Erythroblast (primary cell): Measurements from ENCODE around the gene PSAT1.

ENCODE experiments used
- DNase-seq, 2 experiments: peaks; one replicate each; lab custom pipeline; 2025; lab: John Stamatoyannopoulos, UW
- GATA1 ChIP-seq: IDR thresholded peaks from 2 replicates; pipeline ENCODE4 v1.6.1; 2011; ENCODE audit warnings: low read depth, mild to moderate bottlenecking, control low read depth, low read length, moderate library complexity
- POLR2A ChIP-seq: IDR thresholded peaks from 2 replicates; pipeline ENCODE4 v1.6.1; 2011; ENCODE audit warnings: mild to moderate bottlenecking, low read length

The PSAT1 gene

DNA sequence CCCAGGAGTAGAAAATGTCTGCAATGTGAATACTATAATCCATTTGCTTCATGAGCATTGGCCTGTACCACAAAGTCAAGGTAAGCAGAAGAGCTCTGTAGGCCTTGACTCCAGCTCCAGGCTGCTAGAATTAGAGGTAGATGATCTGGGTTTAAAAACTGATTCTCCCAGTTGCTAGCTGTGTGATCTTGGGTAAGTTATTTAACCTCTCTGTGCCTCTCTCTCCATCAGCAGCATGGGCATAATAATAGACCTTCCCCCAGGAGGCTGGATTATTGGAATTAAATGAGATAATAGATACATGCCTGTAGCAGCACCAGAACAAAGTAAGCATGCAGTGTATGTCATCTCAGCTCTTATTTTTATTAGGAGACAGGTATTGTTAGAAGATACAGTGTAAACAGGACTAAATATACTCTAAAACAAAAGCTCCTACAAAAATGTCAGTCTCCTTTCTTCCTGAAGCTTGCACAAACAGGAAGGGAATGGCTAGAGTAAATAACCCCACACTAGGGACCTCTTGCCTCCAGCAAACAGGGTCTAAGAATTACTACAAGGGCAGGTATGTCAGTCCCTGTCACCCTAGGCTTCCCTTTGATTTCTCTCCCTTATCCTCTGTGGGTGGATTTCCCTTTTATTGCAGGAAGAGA lies 57.5 kb downstream of the PSAT1 start:
- no peak for DNase-seq
- TF ChIP-seq GATA1 (no peak), POLR2A (no peak)

DNA sequence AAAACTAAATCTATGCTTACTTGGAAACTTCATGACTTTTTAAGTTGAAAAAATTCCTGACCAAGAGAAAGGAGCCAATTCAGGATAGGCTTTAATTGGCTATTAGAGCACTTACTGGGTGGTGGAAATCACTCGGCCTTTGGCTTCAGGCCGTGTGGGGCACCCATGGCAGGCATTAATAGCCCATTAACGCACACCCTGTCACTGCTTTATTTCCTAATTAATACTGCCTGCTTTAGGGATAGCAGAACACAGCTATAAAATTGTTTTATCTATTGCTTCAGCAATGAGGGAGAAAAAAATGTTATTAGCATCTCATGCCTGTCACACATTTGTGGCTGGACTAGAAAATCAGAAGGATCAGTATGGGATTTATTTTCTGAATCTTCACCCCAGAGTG lies 58.1 kb downstream of the PSAT1 start:
- no peak for DNase-seq
- TF ChIP-seq POLR2A (no peak), GATA1 (no peak)

DNA sequence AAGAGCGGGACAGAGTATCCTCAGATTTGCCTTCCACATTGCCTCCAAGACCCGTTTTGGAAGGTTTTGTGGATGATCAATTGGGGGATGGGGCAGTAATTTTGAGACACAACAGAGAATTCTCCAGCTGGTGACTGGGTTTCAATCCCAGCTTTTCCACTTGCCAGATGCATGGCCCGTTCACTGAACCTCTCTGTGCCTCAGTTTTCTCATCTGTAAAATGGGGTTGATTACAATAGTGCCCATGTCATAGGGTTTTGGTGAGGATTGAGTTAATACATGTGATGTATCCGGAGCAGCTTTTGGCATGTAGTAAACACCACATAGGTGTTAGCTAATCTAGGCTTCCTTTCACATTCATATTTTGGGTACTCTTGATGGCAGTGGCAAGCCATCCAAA lies 59.7 kb downstream of the PSAT1 start:
- DNase-seq = no peak
- TF ChIP-seq GATA1 (no peak), POLR2A (no peak)

DNA sequence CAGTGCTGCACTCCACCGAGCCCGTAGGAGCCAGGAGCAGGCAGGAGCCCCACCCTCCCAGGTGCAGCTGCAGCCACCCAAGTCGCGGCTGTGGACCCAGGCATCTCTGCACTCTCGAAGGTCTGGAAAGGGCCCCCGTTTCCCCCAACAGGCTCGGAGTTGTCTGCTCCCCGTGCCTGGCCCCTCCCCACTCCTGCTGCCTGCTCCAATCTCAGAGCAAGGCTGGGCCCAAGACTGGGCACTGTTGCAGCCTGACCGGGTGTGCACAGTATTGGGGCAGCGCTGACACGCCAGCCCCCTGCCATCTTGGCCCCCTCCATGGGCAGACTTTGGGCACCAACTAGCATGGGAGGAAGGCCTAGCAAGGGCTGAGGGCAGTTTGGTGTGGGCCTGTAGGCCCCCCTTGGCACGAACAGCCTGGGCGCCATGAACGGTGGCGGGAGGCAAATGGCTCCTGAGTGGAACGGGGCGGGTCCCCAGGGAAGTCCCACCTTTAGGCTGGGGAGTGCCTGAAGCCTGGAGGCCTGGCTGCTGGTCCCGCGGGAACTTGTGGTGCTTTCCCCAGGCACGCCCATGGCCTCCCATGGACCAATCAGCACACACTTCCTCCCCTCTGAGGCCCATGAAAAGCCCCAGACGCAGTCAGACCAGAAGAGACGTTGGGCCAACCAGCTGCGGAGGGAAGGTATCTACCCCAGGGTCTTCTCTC lies 60.4 kb downstream of the PSAT1 start:
- DNase-seq = no peak
- TF ChIP-seq POLR2A (no peak), GATA1 (no peak)

DNA sequence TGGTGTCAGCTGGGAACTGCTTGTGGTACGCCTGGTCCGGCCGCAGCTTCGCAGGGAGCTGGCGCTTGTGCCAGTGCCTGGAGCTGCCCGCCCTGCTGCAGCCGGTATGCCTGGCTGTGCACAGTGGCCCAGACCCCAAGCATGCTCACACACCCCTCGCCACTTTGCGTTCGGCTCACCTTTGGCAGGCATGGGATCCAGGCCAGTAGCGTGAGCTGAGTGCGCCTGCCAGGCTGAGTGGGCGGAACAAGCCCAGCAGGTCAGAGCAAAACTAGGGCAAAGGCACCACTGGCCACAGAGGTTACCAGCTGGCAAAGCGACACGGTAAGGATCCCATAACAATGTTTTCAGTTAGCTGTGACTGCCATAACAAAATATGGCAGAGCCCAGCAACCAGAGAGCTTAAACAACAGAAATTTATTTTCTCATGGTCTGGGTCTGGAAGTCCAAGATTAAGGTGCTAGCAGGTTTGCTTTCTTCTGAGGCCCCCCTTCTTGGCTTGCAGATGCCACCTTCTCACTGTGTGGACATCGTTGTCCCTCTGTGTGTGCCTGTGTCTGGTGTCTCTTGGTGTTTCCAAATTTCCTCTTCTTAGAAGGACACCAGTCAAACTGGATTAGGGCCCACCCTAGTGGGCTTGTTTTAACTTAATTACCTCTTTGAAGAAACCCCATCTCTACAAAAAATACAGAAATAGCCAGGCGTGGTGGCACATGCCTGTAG lies 61.6 kb downstream of the PSAT1 start:
- no peak for TF ChIP-seq GATA1
- TF ChIP-seq POLR2A = no peak
- no peak for DNase-seq

DNA sequence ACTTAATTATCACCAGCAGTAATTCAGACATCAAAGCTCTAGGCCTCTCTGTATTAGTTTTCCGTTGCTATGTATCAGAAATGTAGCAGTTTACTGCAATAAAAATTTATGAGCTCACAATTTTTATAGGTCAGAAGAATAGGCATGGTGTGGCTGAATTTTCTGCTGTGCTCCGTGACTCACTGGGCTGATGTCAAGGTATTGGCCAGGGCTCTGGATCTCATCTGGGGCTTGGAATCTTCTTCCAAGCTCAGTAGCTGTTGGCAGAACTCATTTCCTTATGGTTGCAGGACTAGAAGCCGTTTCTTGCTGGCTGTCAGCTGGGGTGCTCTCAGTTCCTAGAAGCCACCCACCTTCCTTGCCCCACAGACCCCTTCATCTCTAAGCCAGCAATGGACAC lies 66.3 kb downstream of the PSAT1 start:
- TF ChIP-seq GATA1 = no peak
- TF ChIP-seq POLR2A = no peak
- DNase-seq = no peak

DNA sequence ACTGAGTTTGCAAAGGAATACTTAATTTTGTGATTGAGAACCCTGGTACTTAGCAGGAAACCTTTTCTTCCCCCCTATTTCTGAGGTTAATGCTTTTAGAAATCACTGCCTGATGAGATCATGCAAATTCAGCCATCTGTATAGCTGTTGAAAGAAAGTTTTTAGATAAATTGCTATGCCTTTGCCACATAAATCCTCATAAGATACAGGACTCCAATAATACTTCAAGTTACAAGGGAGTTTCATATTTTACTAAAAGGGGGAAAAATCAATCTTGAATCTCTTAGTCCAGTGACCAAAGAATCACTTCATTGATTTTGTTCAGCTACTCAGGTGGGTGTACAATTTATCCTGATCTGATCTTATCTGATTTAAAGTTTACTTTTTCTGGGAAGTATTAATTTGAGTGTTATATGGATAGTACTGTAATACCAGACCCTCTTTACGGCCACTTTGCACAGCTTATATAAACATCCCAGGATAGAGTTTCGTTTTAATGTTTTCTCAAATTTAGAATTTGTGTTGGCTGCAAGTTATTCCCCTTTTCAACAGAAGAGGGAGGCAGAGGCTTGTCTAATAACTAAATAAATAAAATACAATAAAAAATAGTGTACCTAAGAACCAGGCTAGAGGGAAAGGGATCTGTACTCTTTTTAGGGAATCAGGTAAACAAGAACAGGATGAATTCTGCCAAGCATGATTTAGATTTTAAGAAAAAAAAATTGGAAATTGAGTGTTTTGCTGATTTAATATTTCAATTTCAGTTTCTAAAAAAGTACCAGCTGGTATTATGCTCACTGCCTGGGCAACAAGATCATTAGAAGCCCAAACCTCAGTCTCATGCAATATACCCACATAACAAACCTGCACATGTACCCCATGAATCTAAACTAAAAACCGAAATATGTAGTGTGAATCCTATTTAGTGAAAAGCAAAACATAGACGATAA lies 69.1 kb downstream of the PSAT1 start:
- TF ChIP-seq GATA1 (no peak), POLR2A (no peak)

DNA sequence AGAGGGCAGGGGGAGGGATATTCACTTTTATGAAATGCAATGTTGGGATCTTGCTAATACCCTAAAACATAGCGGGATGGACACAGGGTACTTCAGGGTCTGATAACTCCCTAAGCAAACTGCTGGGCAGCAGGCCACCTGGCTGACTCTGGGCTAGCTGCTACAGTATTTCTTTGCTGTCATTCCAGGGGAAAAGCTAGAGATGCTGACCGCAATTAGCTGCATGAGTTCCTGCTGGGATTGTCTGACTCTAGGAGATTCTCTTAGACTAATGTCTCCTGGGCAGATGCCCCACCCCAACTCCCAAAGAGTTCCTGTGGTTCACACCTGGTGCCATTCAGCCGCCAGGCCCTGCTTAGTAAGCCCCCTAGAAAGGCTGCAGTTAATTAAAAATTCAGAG lies 69.9 kb downstream of the PSAT1 start:
- no peak for DNase-seq
- TF ChIP-seq GATA1 (no peak), POLR2A (no peak)

More for the DNA sequence above, 69.1 kb downstream of the PSAT1 start:
- peak in 1 of 2 experiments; percentile 4 for DNase-seq

DNA sequence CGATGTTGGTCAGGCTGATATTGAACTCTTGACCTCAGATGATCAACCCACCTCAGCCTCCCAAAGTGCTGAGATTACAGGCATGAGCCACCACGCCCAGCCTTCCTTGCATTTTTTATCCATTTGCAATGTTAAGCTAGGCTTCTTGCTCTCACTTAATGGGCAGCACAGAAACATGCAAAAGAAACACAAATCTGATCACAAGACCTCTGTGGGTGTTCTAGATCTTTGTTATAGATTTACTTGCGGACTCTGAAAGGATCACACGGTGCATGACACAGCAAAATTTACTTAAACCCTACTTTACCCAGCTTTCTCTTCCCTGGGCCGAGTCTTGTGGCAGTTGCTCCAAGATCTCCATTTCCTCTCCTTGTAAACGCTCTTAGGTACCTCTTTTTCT lies 71.3 kb downstream of the PSAT1 start:
- TF ChIP-seq GATA1 = no peak
- TF ChIP-seq POLR2A = no peak

DNA sequence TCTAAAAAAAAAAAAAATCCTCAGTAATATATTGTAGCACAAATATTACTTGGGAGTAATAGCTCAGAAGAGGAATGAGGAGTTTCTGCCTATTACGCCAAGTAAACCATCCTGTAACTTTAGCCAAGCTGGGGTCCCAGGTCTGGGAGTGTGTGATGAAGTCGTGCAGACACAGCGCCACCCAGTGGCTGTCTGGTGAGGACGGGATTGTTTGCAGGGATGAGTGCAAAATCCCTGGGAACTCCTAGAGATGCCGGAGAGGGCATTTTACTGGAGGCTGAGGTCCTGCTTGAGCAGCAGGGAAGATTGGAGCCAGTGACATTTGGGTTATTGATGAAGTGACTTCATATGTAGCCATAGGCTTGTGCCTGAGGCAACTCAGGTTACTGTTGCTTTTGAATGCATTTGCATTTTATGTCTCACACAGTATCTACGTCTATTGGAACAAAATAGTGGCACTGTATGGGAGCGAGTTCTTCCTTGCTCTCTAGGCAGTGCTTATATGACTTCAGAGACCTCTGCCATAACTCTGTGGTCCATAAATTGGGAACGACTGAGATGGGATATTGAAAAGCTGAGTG lies 72.8 kb downstream of the PSAT1 start:
- peak; percentile 59 to 77 for DNase-seq
- no peak for TF ChIP-seq GATA1
- no peak for TF ChIP-seq POLR2A

More for the DNA sequence above, 71.3 kb downstream of the PSAT1 start:
- DNase-seq = peak; percentile 36 to 39

DNA sequence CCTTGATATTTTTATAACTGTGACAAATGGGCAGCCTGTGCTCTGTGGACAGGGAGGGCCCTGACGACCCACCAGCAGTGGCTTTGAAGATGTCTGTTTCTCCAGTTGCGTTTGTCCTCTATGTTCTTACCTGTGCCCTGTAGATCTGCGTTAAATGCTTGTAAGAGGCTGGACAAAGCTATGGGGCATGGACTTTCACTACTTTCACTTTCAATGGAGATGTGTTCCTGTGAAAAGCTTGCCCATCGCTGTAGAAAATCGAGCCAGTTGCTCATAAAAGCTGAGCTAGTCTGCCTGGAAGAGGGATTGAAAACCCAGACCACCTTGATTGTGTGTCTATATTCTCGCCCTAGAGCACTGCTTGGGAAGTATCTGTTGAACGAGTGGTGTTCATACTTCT lies 74.1 kb downstream of the PSAT1 start:
- DNase-seq = no peak
- no peak for TF ChIP-seq GATA1
- TF ChIP-seq POLR2A = no peak

DNA sequence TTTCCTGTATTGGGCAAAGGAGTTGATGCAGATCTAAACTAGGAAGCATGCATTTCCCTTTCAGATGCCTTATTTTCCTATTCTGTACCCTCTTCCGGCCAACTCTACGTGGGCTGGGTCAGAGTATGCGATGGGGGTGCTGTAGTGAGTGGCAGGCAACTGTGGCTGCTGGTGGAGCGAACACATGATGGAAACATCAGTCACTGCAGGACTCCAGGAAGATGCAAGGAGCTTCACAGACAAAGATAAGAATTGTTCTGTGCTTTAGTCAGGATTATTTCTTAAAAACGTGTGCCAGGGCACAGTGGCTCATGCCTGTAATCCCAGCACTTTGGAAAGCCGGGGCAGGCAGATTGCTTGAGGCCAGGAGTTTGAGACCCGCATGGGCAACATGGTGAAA lies 75.1 kb downstream of the PSAT1 start:
- TF ChIP-seq POLR2A (no peak), GATA1 (no peak)
- DNase-seq = no peak
